ENCODE results near the gene TP53BP2. TPM values are rescaled to one million over a fixed set of nuclear protein-coding genes. Genes with fewer than 3 reads are reported as not detected.
"Not testable (repeated sequence)": the region's sequence is repeated elsewhere in the genome, so short reads cannot be mapped to it uniquely, and the experiment has no call there.

The TP53BP2 gene
- total and polyA plus RNA-seq, 5 donors from 2014 or later, result 7.4 to 93.5 (median 8.2) TPM

DNA sequence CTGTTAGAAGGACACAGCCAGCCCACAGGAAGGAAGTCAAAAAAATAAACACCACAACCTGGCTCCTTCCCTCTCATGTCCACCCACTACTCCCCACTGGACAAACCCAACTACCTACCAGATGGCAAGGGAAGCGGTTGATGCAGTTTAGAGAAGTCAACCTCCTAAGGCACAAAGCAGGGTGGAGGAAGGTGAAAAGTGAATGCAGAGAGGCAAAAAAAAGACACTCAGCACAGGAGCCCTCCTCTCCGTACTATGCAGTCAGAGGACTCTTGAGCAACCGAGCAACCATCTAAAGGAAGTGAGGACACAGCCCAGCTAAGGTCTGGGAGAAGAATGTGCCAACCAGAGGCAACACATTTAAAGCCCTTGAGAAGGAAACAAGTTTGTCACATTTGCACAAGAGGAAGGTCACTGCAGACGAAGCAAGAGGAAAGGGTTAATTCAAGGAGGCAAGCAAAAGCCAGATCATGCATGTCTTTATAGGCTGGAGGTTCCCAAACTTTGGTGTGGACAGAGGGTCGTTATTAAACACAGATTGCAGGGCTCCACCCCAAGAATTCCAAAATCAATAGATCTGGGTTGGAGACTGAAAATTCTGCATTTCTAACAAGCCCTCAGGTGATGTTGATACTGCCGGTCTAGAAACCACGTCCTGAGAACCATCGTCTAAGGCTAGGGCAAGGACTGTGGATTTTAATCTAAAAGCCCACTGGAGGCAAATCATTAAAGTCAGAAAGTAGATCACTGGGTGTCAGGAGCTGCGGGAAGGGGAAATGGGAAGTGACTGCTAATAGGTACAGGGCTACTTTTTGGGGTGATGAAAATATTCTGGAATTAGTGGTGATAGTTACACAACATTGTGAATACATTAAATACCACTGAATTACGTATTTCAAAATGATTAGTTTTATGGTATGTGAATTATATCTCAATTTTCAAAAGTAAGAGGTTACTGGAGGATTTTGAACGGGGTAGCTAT is 19.7 kb downstream of the TP53BP2 start:
- Mint-ChIP-seq H3K4me1 (peaks cover 55 to 69% (median 61%) of the 10 kb centered on the region in 4 donors), H3K4me3 (peak overlapping the region in 3 of 4 donors; percentile 18 to 23 (median 22)), H3K27me3 (no peaks in the 10 kb centered on the region), H3K36me3 (peaks cover 2% of the 10 kb centered on the region), H3K27ac (peak overlapping the region in 2 of 3 donors; percentile 23 to 73), H3K9me3 (no peaks in the 10 kb centered on the region)
- ATAC-seq (ENCODE audit: low read depth in 2 of 2) (peak in 1 of 2 donors; percentile 37), DNase-seq (no peak)
- H3K4me1 ChIP-seq (ENCODE audit: control insufficient read depth, insufficient read depth, low read length, poor library complexity, severe bottlenecking), result peaks cover 25% of the 10 kb centered on the region
- H3K27me3 ChIP-seq (ENCODE audit: control insufficient read depth, insufficient read depth, low read length), result no peaks in the 10 kb centered on the region
- no peaks in the 10 kb centered on the region for H3K9me3 ChIP-seq (ENCODE audit: control insufficient read depth in 2 of 2, low read length in 2 of 2)
- H3K27ac ChIP-seq (ENCODE audit: insufficient read depth, low read length, poor library complexity, severe bottlenecking), result no peak overlapping the region
- H3K4me3 ChIP-seq (ENCODE audit: low read depth, low read length), result no peak overlapping the region
- peaks cover 3% of the 10 kb centered on the region for H3K36me3 ChIP-seq (ENCODE audit: control insufficient read depth, insufficient read depth, low read length)

DNA sequence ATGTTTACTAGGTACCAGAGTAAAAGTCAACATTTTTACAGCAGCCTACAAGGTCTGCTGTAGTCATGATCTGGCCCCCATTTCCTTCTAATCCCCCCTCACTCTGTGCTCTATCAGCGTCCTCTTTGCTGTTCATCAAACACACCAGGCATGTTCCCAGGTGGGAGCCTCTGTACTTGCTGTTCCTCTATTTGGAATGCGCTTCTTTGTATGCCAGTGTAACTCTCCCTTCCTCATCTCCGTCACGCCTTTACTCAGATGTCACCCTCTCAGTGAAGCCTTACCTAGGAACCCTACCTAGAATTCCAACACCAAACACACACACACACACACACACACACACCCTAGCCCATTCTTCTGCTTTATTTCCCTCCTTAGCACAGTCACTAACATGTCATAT is 21.0 kb downstream of the TP53BP2 start:
- no peak for DNase-seq

DNA sequence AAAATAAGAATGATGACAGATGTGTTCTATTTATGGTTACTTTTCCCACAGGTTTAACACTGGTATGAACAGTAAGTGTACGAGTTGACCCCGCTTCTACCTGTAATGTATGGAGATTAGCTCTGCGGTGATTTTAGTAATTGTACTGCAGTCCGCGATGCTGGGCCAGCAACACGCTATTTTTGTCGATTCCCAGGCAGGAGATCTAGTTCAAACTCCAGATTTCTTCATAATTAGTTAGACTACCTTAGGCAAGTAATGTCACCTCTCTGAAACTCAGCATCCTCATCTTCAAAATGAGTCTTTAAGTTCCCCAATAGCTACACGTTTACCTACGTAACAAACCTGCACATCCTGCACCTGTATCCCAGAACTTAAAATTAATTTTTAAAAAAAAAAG is 21.5 kb downstream of the TP53BP2 start:
- Mint-ChIP-seq H3K9me3 (no peaks in the 10 kb centered on the region), H3K27ac (no peak overlapping the region), H3K4me1 (peaks cover 56 to 65% (median 60%) of the 10 kb centered on the region in 4 donors), H3K27me3 (no peaks in the 10 kb centered on the region), H3K4me3 (peak overlapping the region in 1 of 4 donors; percentile 63), H3K36me3 (peaks cover 15% of the 10 kb centered on the region)
- peaks cover 12% of the 10 kb centered on the region for H3K36me3 ChIP-seq (ENCODE audit: control insufficient read depth, insufficient read depth, low read length)
- ATAC-seq (ENCODE audit: low read depth in 2 of 2) (no peak), DNase-seq (no peak)
- H3K27ac ChIP-seq (ENCODE audit: insufficient read depth, low read length, poor library complexity, severe bottlenecking), result no peak overlapping the region
- no peaks in the 10 kb centered on the region for H3K9me3 ChIP-seq (ENCODE audit: control insufficient read depth in 2 of 2, low read length in 2 of 2)
- H3K4me1 ChIP-seq (ENCODE audit: control insufficient read depth, insufficient read depth, low read length, poor library complexity, severe bottlenecking), result peaks cover 20% of the 10 kb centered on the region
- H3K4me3 ChIP-seq (ENCODE audit: low read depth, low read length), result no peak overlapping the region
- no peaks in the 10 kb centered on the region for H3K27me3 ChIP-seq (ENCODE audit: control insufficient read depth, insufficient read depth, low read length)

More for the DNA sequence above, 21.0 kb downstream of the TP53BP2 start:
- H3K27me3 Mint-ChIP-seq, result no peaks in the 10 kb centered on the region
- H3K4me1 ChIP-seq (ENCODE audit: control insufficient read depth, insufficient read depth, low read length, poor library complexity, severe bottlenecking), result peaks cover 24% of the 10 kb centered on the region
- no peak overlapping the region for H3K4me3 ChIP-seq (ENCODE audit: low read depth, low read length)
- peaks cover 13% of the 10 kb centered on the region for H3K36me3 Mint-ChIP-seq
- H3K4me3 Mint-ChIP-seq, result peak overlapping the region in 2 of 4 donors; percentile 10 to 63
- H3K9me3 Mint-ChIP-seq, result no peaks in the 10 kb centered on the region
- ATAC-seq (ENCODE audit: low read depth in 2 of 2), result no peak
- H3K9me3 ChIP-seq (ENCODE audit: control insufficient read depth in 2 of 2, low read length in 2 of 2), result no peaks in the 10 kb centered on the region
- H3K27ac Mint-ChIP-seq, result peak overlapping the region in 2 of 3 donors; percentile 5 to 14
- H3K27me3 ChIP-seq (ENCODE audit: control insufficient read depth, insufficient read depth, low read length), result no peaks in the 10 kb centered on the region
- peaks cover 12% of the 10 kb centered on the region for H3K36me3 ChIP-seq (ENCODE audit: control insufficient read depth, insufficient read depth, low read length)
- H3K4me1 Mint-ChIP-seq, result peaks cover 58 to 67% (median 64%) of the 10 kb centered on the region in 4 donors
- no peak overlapping the region for H3K27ac ChIP-seq (ENCODE audit: insufficient read depth, low read length, poor library complexity, severe bottlenecking)

DNA sequence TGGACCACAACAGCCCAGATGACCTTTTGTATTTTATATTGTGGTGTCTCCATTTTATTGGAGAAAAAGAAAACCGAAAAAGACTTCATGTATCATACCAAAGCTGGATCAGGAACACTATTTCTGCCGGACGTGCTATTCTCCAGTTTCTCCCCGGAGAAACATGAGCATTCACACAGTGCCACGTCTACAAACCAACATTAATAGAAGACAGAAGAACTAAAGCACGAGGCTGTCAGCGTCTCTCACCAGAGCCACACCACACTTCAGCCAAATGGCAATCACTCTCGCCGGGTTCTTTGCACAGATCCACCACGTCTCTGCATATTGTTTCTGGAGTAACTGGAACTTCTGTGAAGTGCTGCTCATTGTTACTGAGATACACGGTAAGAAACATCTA is 24.8 kb downstream of the TP53BP2 start:
- ATAC-seq (ENCODE audit: low read depth in 2 of 2) (no peak), DNase-seq (no peak)
- peaks cover 41 to 46% (median 45%) of the 10 kb centered on the region in 4 donors for H3K4me1 Mint-ChIP-seq
- no peaks in the 10 kb centered on the region for H3K9me3 Mint-ChIP-seq
- no peaks in the 10 kb centered on the region for H3K27me3 Mint-ChIP-seq
- H3K36me3 Mint-ChIP-seq, result peaks cover 21% of the 10 kb centered on the region
- Histone ChIP-seq H3K36me3 (ENCODE audit: control insufficient read depth, insufficient read depth, low read length) (peaks cover 12% of the 10 kb centered on the region), H3K4me3 (ENCODE audit: low read depth, low read length) (no peak overlapping the region), H3K9me3 (ENCODE audit: control insufficient read depth in 2 of 2, low read length in 2 of 2) (no peaks in the 10 kb centered on the region), H3K27ac (ENCODE audit: insufficient read depth, low read length, poor library complexity, severe bottlenecking) (no peak overlapping the region), H3K4me1 (ENCODE audit: control insufficient read depth, insufficient read depth, low read length, poor library complexity, severe bottlenecking) (peaks cover 15% of the 10 kb centered on the region), H3K27me3 (ENCODE audit: control insufficient read depth, insufficient read depth, low read length) (no peaks in the 10 kb centered on the region)
- peak overlapping the region in 1 of 3 donors; percentile 21 for H3K27ac Mint-ChIP-seq
- H3K4me3 Mint-ChIP-seq, result no peak overlapping the region

DNA sequence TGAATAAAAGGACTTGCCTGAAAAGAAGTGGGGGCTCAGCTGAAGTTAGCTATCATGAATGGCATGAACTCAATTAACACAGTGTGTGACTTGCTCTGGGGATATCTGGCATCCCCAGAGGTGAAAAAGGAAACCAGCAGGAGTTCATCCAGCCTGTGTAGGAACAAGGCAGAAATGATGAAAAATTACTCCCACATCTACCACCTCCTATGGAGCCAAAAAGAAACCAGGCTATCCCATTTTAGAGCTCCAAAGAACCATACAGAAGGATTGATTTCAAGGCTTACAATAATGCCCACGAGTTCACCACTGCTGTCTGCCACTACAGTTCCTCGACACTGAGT is 25.3 kb downstream of the TP53BP2 start:
- Histone ChIP-seq H3K4me1 (ENCODE audit: control insufficient read depth, insufficient read depth, low read length, poor library complexity, severe bottlenecking) (peaks cover 10% of the 10 kb centered on the region), H3K27me3 (ENCODE audit: control insufficient read depth, insufficient read depth, low read length) (no peaks in the 10 kb centered on the region), H3K36me3 (ENCODE audit: control insufficient read depth, insufficient read depth, low read length) (peaks cover 12% of the 10 kb centered on the region), H3K9me3 (ENCODE audit: control insufficient read depth in 2 of 2, low read length in 2 of 2) (no peaks in the 10 kb centered on the region), H3K27ac (ENCODE audit: insufficient read depth, low read length, poor library complexity, severe bottlenecking) (no peak overlapping the region), H3K4me3 (ENCODE audit: low read depth, low read length) (no peak overlapping the region)
- ATAC-seq (ENCODE audit: low read depth in 2 of 2) (no peak), DNase-seq (no peak)
- peak overlapping the region in 1 of 3 donors; percentile 21 for H3K27ac Mint-ChIP-seq
- no peak overlapping the region for H3K4me3 Mint-ChIP-seq
- no peaks in the 10 kb centered on the region for H3K27me3 Mint-ChIP-seq
- peaks cover 41 to 44% (median 43%) of the 10 kb centered on the region in 4 donors for H3K4me1 Mint-ChIP-seq
- no peaks in the 10 kb centered on the region for H3K9me3 Mint-ChIP-seq
- H3K36me3 Mint-ChIP-seq, result peaks cover 24% of the 10 kb centered on the region

DNA sequence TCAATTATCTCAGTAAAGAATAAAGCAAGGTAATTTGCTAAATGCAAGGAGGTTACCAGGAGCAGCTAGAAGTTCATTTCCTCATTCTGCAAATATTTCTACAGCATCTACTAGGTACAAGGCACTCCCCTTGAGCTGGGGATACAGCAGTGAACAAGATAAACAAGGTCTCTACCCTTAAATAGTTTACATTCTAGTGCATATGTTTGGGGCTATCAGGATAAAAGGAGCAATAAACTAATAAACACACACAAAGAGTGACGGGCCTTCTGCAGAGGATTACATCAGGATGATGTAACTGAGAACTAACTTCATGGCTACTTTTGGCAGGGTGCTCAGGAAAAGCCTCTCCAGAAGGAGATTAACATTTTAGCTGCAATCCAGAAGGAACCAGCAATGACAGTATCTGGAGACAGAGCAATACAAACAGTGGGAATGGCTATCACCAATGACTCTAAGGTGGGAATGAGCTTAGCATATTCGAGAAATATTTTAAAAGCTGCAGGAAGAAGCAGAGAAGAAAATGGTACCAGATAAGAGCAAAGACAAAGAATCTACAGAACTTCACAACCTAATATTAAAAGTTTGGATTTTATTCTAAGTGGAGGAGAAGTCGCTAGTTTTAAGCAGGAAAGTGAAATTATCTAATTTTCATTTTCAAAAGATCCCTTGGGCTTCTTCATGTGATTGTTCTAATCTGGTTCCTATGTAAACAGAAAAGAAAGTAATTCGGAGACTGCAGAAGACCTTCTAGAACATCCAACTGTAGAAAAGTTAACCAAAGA is 25.8 kb downstream of the TP53BP2 start:
- Histone ChIP-seq H3K27ac (ENCODE audit: insufficient read depth, low read length, poor library complexity, severe bottlenecking) (no peak overlapping the region), H3K4me3 (ENCODE audit: low read depth, low read length) (no peak overlapping the region), H3K4me1 (ENCODE audit: control insufficient read depth, insufficient read depth, low read length, poor library complexity, severe bottlenecking) (peaks cover 7% of the 10 kb centered on the region), H3K9me3 (ENCODE audit: control insufficient read depth in 2 of 2, low read length in 2 of 2) (no peaks in the 10 kb centered on the region), H3K36me3 (ENCODE audit: control insufficient read depth, insufficient read depth, low read length) (peaks cover 12% of the 10 kb centered on the region), H3K27me3 (ENCODE audit: control insufficient read depth, insufficient read depth, low read length) (no peaks in the 10 kb centered on the region)
- H3K27me3 Mint-ChIP-seq, result no peaks in the 10 kb centered on the region
- H3K27ac Mint-ChIP-seq, result peak overlapping the region in 1 of 3 donors; percentile 42
- DNase-seq (no peak), ATAC-seq (ENCODE audit: low read depth in 2 of 2) (no peak)
- H3K36me3 Mint-ChIP-seq, result peaks cover 29% of the 10 kb centered on the region
- H3K4me3 Mint-ChIP-seq, result no peak overlapping the region
- peaks cover 39 to 42% (median 40%) of the 10 kb centered on the region in 4 donors for H3K4me1 Mint-ChIP-seq
- no peaks in the 10 kb centered on the region for H3K9me3 Mint-ChIP-seq

DNA sequence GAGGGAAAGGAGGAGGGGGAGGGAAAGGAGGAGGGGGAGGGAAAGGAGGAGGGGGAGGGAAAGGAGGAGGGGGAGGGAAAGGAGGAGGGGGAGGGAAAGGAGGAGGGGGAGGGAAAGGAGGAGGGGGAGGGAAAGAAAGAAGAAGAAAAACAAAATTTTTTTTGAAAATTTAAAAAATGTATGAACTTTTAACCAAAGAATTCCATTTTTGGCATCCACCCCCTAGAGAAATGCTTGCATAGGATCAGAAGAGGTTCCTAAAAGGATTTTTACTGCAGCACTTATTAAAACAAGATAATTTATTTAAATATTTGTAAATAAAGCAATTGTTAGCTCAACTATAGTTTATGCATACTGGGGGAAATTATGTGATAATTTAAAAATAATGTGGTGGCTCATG is 28.5 kb downstream of the TP53BP2 start:
- Mint-ChIP-seq H3K4me1 (peaks cover 29 to 37% (median 35%) of the 10 kb centered on the region in 4 donors), H3K36me3 (peaks cover 44% of the 10 kb centered on the region)
- not testable (repeated sequence) for ATAC-seq (ENCODE audit: low read depth in 2 of 2); DNase-seq; H3K9me3 ChIP-seq (ENCODE audit: control insufficient read depth in 2 of 2, low read length in 2 of 2); H3K27ac Mint-ChIP-seq; H3K27me3 Mint-ChIP-seq; H3K4me3 Mint-ChIP-seq; H3K4me3 ChIP-seq (ENCODE audit: low read depth, low read length); H3K27ac ChIP-seq (ENCODE audit: insufficient read depth, low read length, poor library complexity, severe bottlenecking); H3K9me3 Mint-ChIP-seq; H3K27me3 ChIP-seq (ENCODE audit: control insufficient read depth, insufficient read depth, low read length)
- Histone ChIP-seq H3K4me1 (ENCODE audit: control insufficient read depth, insufficient read depth, low read length, poor library complexity, severe bottlenecking) (peaks cover 13% of the 10 kb centered on the region), H3K36me3 (ENCODE audit: control insufficient read depth, insufficient read depth, low read length) (peaks cover 25% of the 10 kb centered on the region)
